PC-3 (cell line): Measurements from ENCODE around the gene CHD9.

Source experiments
- CTCF ChIP-seq: fragments of 300-600 bp; sonication (generic); conservative IDR thresholded peaks from 2 replicates; pipeline ENCODE4 v1.5.1; 2017; ENCODE audit warnings: antibody characterized with exemption, low read depth, mild to moderate bottlenecking, low read length
- EZH2 ChIP-seq: fragments of 300-600 bp; sonication (generic); IDR thresholded peaks from one replicate; pipeline ENCODE4 v1.6.1; 2017; ENCODE audit warnings: antibody characterized with exemption, mild to moderate bottlenecking, low read length; ENCODE audit not compliant: unreplicated experiment
- EZH2phosphoT487 ChIP-seq: fragments of 300-600 bp; sonication (generic); IDR thresholded peaks from 2 replicates; pipeline ENCODE4 v1.6.1; 2018; ENCODE audit warnings: mild to moderate bottlenecking, antibody characterized with exemption, low read length, borderline replicate concordance

GRCh38 chr16:53232826-53233529 lies 178.2 kb downstream of the CHD9 start:
- no peak for TF ChIP-seq CTCF
- no peak for TF ChIP-seq EZH2phosphoT487
- TF ChIP-seq EZH2, result no peak
